Psoas muscle (tissue), 8 donors: ENCODE results near the gene ENPP6. TPM values are rescaled to one million over a fixed set of nuclear protein-coding genes. Genes with fewer than 3 reads are reported as not detected.

Experiments used
- ATAC-seq, 4 donors: fragments of 200-7000 bp; cut with Tn5 transposase; one replicate each; pipeline ENCODE4 v1.9.1; 2020; ENCODE audit warnings: moderate library complexity in 3 of 4, mild to moderate bottlenecking in 2 of 4
- DNase-seq, 2 donors: peaks; one replicate each; pipeline ENCODE4 v3.0.0-alpha.2; 2020
- H3K27ac ChIP-seq: fragments of 200-600 bp; one replicate; pipeline ENCODE4 v1.8.0; 2022
- H3K27me3 ChIP-seq, 3 donors: fragments of 200-600 bp in 1 of 3; one replicate each; pipeline versions ENCODE4 v1.6.1 to v1.8.0; 2013 to 2022; ENCODE audit warnings: low read length in 2 of 3, mild to moderate bottlenecking in 2 of 3, moderate library complexity in 1 of 3; ENCODE audit not compliant: insufficient read depth in 3 of 3
- H3K36me3 ChIP-seq, 2 donors: fragments of 200-600 bp in 1 of 2; one replicate each; pipeline versions ENCODE4 v1.6.1 to v1.8.0; 2013 to 2022; ENCODE audit warnings: low read depth in 1 of 2, mild to moderate bottlenecking in 1 of 2, moderate library complexity in 1 of 2; ENCODE audit not compliant: insufficient read depth in 1 of 2
- H3K4me1 ChIP-seq: fragments of 200-600 bp; one replicate; pipeline ENCODE4 v1.8.0; 2022
- H3K4me3 ChIP-seq: fragments of 200-600 bp; one replicate; pipeline ENCODE4 v1.8.0; 2022; ENCODE audit warnings: mild to moderate bottlenecking
- H3K9me3 ChIP-seq: fragments of 200-600 bp; one replicate; pipeline ENCODE4 v1.8.0; 2022
- CTCF ChIP-seq: fragments of 200-600 bp; IDR thresholded peaks from one replicate; pipeline ENCODE4 v1.8.0; 2022; ENCODE audit warnings: antibody characterized with exemption
- WGBS, 3 donors: extraction: QIAGEN DNeasy Blood & Tissue Kit; methylation state at CpG; one replicate each; pipeline versions ENCODE4 v1.1.6 to v1.1.7; 2013; 5-methylcytosine and 5-hydroxymethylcytosine counted together
- intact Hi-C, 2 donors: fragments of 100-400 bp; cut with DNase I; formaldehyde crosslinking; loops; one replicate each; pipeline versions ENCODE4 v1.11.0 to v1.14.2; 2022
- polyA plus RNA-seq, 3 donors: library from polyadenylated mRNA; stranded (reverse); fragments of 200-250 nt; gene quantifications; one replicate each; pipeline ENCODE4 v1.2.3, GENCODE V29; 2013
- total RNA-seq, 4 donors: library from RNA; stranded (reverse); fragmentation: NEBNext Ultra II Directional in 2 of 4; extraction: Animal tissue kit (Norgen Biotek cat#: 25700) in 2 of 4; gene quantifications; one replicate each; pipeline versions ENCODE4 v1.2.1 to v1.2.4, GENCODE V29; 2021 to 2023
- donor health status: healthy with polysubstance abuse.
- donor health status: DM: no; HTN: no; CAD: no; lungs with moderate emphysema.
- donor health status: Bipolar disorder and iron deficiency.
- donor health status: healthy.
- donor health status: DM: yes; HTN: yes; CAD: no.
- donor health status: DM: no; HTN: no; CAD: no.
- donor health status: DM: no; HTN: no; CAD: no.
- donor health status: DM: yes; HTN: yes; CAD: no.

ENPP6 gene
- total and polyA plus RNA-seq, 7 donors = 0.05 to 0.79 (median 0.11) TPM; not detected in 1

GRCh38 chr4:184110452-184111224, 107.0 kb downstream of the ENPP6 start:
- H3K27ac ChIP-seq = no peak overlapping the region
- intact Hi-C loops = no loop called here
- no peak overlapping the region for H3K4me3 ChIP-seq
- no peaks in the 10 kb centered on the region for H3K36me3 ChIP-seq
- TF ChIP-seq CTCF = no peak
- 88 to 91% (median 91%) methylated on average over 14 of the region's 14 CpGs for WGBS, 3 donors
- no peak for ATAC-seq
- no peaks in the 10 kb centered on the region for H3K9me3 ChIP-seq
- no peaks in the 10 kb centered on the region for H3K4me1 ChIP-seq
- H3K27me3 ChIP-seq = peaks cover 0 to 5% (median 2%) of the 10 kb centered on the region in 3 donors
- DNase-seq = no peak

GRCh38 chr4:184108006-184108501, 109.6 kb downstream of the ENPP6 start:
- ATAC-seq = no peak
- WGBS, 3 donors = 73 to 82% (median 80%) methylated on average over 10 of the region's 10 CpGs
- intact Hi-C loops = no loop called here
- Histone ChIP-seq H3K27me3 (peaks cover 0 to 5% (median 2%) of the 10 kb centered on the region in 3 donors), H3K36me3 (no peaks in the 10 kb centered on the region), H3K4me3 (no peak overlapping the region), H3K4me1 (no peaks in the 10 kb centered on the region), H3K9me3 (no peaks in the 10 kb centered on the region), H3K27ac (no peak overlapping the region)
- TF ChIP-seq CTCF = no peak
- no peak for DNase-seq

DNA sequence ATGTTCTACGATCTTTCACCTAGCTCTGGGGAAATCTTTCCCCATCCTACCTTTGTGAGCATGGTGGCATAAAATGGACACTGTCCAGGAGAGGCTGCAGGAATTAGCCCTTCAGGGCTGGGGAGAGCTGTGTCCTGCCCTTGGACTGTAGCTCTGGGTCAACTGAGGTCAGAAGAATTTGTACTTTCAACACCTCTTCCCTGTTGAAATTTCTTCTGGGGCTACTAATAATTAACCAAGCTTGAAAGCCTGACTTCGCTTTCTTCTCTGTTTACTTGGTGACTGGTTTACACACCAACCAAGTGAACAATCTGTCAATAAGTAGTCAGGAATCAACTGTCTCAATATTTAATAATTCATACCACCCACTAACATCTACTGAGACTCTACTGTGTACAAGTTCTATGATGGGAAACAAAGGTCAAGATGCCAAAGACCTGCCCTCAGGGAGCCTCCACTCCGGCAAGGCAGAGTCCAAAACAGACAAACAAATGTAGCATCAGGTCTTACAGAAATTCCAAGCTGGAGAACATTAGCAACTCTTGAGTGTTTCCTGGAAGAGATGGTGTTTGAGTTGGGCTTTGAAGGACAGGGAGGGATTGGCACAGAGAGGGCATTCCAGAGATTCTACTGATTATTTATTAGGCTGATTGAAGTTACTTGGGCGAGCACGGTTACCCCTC, 113.1 kb downstream of the ENPP6 start:
- WGBS, 3 donors = 60 to 66% (median 64%) methylated on average over 5 of the region's 5 CpGs
- H3K27ac ChIP-seq = no peak overlapping the region

DNA sequence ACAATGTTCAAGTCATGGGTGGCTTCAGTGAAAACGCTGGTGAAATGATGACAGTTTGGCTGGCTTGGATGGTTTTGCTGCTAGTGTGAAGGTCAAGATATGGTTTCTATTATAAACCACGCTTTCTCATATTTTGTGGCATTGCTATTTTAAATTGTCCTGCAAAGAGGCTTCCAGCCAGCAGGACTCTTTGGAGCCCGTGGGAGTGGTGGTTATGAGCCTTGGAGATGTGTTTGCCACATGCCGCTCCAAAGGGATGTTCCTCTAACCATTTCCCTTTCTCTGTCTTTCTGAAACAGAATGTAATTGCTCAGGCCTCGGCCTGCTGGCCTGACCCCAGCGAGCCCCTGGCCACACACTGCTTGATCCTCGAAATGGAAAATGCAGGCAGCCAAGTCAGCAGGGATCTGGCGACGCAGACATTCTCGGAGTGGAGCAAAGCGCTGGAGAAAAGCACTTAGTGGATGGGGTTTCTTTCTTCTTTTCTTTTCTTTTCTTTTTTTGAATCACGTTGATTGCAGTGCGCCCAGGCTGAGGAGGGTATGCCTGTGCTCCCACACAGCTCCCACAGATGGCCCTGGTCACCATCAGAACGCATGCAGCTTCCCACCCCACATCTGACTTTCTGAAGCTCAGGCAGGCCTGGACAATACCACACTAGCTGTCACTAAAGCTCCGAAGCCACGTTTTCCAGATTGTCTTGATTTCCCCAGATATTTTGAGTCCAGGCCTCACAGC, 114.0 kb downstream of the ENPP6 start:
- Histone ChIP-seq H3K36me3 (no peaks in the 10 kb centered on the region), H3K27ac (no peak overlapping the region), H3K27me3 (no peaks in the 10 kb centered on the region), H3K9me3 (no peaks in the 10 kb centered on the region), H3K4me1 (no peaks in the 10 kb centered on the region), H3K4me3 (no peak overlapping the region)
- no peak for ATAC-seq
- WGBS, 3 donors = 44 to 61% (median 52%) methylated on average over 16 of the region's 16 CpGs
- intact Hi-C loops = no loop called here
- TF ChIP-seq CTCF = no peak
- no peak for DNase-seq

More for the DNA sequence above, 113.1 kb downstream of the ENPP6 start:
- Histone ChIP-seq H3K36me3 (no peaks in the 10 kb centered on the region), H3K4me3 (no peak overlapping the region), H3K9me3 (no peaks in the 10 kb centered on the region), H3K4me1 (no peaks in the 10 kb centered on the region), H3K27me3 (no peaks in the 10 kb centered on the region)
- DNase-seq = no peak
- peak in 1 of 4 donors; percentile 29 for ATAC-seq
- TF ChIP-seq CTCF = no peak
- intact Hi-C loops = no loop called here
